Activated B cell treated with CpG ODN at 0.5 μM for 24 hours (primary cell): ENCODE measurements around the gene PLEKHG2. TPM values are rescaled to one million over a fixed set of nuclear protein-coding genes. Genes with fewer than 3 reads are reported as not detected.
A peak's percentile ranks its signal among the peaks of the same experiment; 100 is the strongest.

Experiments used
- ATAC-seq: fragments of 200-7000 bp; cut with Tn5 transposase; one replicate; pipeline ENCODE4 v1.10.0; 2021; ENCODE audit warnings: low read depth, mild to moderate bottlenecking, moderate library complexity
- CTCF ChIA-PET: fragments of 350-600 bp; sonication (Branson Sonifier 250); formaldehyde crosslinking; loops from one replicate; lab custom pipeline; 2021; ENCODE audit warnings: antibody characterized with exemption; lab: Charles Lee
- POLR2A ChIA-PET: fragments of 350-600 bp; sonication (Branson Sonifier 250); formaldehyde crosslinking; loops from one replicate; lab custom pipeline; 2021; ENCODE audit warnings: antibody characterized with exemption; lab: Charles Lee
- DNase-seq: peaks from one replicate; pipeline ENCODE4 v3.0.0; 2022
- H3K27ac Mint-ChIP-seq: one replicate; pipeline ENCODE4 v1.8.0; 2020; ENCODE audit warnings: mixed read lengths
- H3K27me3 Mint-ChIP-seq: one replicate; pipeline ENCODE4 v1.8.0; 2021; ENCODE audit warnings: mixed read lengths
- H3K36me3 Mint-ChIP-seq: one replicate; pipeline ENCODE4 v1.8.0; 2021; ENCODE audit warnings: low read depth, mixed read lengths
- H3K4me1 Mint-ChIP-seq: one replicate; pipeline ENCODE4 v1.8.0; 2021; ENCODE audit warnings: mixed read lengths
- H3K4me3 Mint-ChIP-seq: one replicate; pipeline ENCODE4 v1.8.0; 2020; ENCODE audit warnings: mild to moderate bottlenecking, mixed read lengths
- H3K9me3 Mint-ChIP-seq: one replicate; pipeline ENCODE4 v1.8.0; 2020; ENCODE audit warnings: mixed read lengths
- intact Hi-C: fragments of 100-400 bp; cut with micrococcal nuclease; formaldehyde crosslinking; loops from one replicate; pipeline ENCODE4 v1.15.1; 2024
- total RNA-seq: library from RNA; stranded (reverse); gene quantifications from 2 replicates; pipeline ENCODE4 v1.2.3, GENCODE V29; 2022
- TF ChIP-seq, protein P1 (sequence below): fragments of 200-600 bp; IDR thresholded peaks from one replicate; pipeline ENCODE4 v1.8.0; 2022; ENCODE audit warnings: antibody characterized with exemption, mild to moderate bottlenecking

Gene PLEKHG2
- total RNA-seq, 1 donor from 2014 or later = 125 TPM

DNA sequence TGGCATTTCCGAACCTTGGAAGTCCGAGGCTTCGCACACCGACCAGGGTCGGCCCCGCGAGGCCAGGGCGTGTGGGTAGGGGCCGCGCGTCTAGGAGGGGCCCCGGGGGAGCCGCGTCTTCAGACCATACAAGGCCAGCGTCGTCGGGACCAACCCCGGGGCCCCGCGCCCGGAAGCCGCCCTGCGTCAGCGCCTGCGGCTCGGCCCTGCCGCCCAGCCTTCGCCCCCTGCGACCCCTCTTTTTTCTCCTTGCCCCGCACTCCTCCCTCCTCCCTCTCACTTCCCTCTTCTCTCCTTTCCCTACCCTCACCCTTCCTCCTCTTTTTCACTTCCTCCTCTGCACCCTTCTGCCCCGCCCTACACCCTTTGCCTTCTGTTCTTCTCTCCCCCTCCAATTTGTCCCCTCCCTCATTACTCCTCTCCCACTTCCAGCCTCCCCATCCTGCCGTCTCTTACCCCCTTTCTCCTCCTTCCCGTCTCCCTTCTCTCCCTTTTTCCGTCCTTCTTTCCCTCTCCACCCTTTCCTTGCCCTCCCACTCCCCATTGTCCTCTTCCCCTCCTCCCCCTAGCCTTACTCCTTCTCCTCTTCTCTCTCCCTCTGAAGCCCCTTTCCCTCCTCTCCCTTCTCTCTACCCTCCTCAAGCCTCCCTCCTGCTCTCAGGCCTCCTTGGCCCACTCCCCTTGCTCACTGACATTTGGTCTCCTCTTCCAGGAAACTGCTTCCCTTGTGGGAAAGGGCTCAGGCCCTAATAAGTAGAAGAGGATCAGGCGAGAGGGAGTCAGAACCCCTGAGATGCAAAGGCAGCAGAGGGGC, 2.2 kb upstream of the PLEKHG2 start:
- peak overlapping the region; percentile 98 for H3K27ac Mint-ChIP-seq
- CTCF ChIA-PET = no interaction called here
- peaks cover 47% of the 10 kb centered on the region for H3K36me3 Mint-ChIP-seq
- no peaks in the 10 kb centered on the region for H3K9me3 Mint-ChIP-seq
- TF ChIP-seq, protein P1, sequence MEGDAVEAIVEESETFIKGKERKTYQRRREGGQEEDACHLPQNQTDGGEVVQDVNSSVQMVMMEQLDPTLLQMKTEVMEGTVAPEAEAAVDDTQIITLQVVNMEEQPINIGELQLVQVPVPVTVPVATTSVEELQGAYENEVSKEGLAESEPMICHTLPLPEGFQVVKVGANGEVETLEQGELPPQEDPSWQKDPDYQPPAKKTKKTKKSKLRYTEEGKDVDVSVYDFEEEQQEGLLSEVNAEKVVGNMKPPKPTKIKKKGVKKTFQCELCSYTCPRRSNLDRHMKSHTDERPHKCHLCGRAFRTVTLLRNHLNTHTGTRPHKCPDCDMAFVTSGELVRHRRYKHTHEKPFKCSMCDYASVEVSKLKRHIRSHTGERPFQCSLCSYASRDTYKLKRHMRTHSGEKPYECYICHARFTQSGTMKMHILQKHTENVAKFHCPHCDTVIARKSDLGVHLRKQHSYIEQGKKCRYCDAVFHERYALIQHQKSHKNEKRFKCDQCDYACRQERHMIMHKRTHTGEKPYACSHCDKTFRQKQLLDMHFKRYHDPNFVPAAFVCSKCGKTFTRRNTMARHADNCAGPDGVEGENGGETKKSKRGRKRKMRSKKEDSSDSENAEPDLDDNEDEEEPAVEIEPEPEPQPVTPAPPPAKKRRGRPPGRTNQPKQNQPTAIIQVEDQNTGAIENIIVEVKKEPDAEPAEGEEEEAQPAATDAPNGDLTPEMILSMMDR = no peak
- POLR2A ChIA-PET = interaction anchor here (2.4 to 15.0 kb wide), 4 partner anchors 8 to 25 kb away, joined by 91 to 285 read pairs (median 164); partner anchors contain the start of gene RPS16
- H3K4me3 Mint-ChIP-seq = peak overlapping the region; percentile 89
- intact Hi-C loops = loop anchor here (1.0 kb wide), 1 partner anchor 8 kb away; no protein-coding TSS in a partner anchor
- H3K4me1 Mint-ChIP-seq = peaks cover 60% of the 10 kb centered on the region
- ATAC-seq (peak; percentile 30), DNase-seq (peak; percentile 81)
- H3K27me3 Mint-ChIP-seq = peaks cover 4% of the 10 kb centered on the region

DNA sequence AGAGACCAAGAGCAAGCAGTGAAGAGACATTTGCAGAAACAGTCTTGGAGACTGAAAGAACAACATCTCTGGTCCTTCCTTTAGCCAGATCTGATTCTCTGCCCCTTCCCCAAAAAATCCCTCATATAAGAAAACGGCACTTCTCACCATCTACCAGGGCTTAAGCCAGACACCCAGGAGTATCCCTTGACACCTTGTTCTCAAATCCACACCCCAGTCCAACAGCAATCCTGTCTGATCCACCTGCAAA, 1.7 kb upstream of the PLEKHG2 start:
- H3K27ac Mint-ChIP-seq = peak overlapping the region; percentile 98
- POLR2A ChIA-PET = interaction anchor here (0.5 to 15.0 kb wide), 7 partner anchors 9 to 1048 kb away, joined by 6 to 285 read pairs (median 42); partner anchors contain the start of genes MED29, PAF1, RPS16 and SUPT5H
- H3K4me1 Mint-ChIP-seq = peaks cover 56% of the 10 kb centered on the region
- CTCF ChIA-PET = interaction anchor here (1.0 to 2.3 kb wide), 5 partner anchors 8 to 69 kb away, joined by 3 to 168 read pairs (median 15); partner anchors contain the start of genes MED29, PAF1 and SAMD4B
- no peaks in the 10 kb centered on the region for H3K9me3 Mint-ChIP-seq
- TF ChIP-seq, protein P1 = no peak
- intact Hi-C loops = loop anchor here (1.0 kb wide), 1 partner anchor 8 kb away; no protein-coding TSS in a partner anchor
- H3K4me3 Mint-ChIP-seq = peak overlapping the region; percentile 89
- H3K27me3 Mint-ChIP-seq = peaks cover 4% of the 10 kb centered on the region
- peaks cover 51% of the 10 kb centered on the region for H3K36me3 Mint-ChIP-seq
- ATAC-seq (no peak), DNase-seq (no peak)

DNA sequence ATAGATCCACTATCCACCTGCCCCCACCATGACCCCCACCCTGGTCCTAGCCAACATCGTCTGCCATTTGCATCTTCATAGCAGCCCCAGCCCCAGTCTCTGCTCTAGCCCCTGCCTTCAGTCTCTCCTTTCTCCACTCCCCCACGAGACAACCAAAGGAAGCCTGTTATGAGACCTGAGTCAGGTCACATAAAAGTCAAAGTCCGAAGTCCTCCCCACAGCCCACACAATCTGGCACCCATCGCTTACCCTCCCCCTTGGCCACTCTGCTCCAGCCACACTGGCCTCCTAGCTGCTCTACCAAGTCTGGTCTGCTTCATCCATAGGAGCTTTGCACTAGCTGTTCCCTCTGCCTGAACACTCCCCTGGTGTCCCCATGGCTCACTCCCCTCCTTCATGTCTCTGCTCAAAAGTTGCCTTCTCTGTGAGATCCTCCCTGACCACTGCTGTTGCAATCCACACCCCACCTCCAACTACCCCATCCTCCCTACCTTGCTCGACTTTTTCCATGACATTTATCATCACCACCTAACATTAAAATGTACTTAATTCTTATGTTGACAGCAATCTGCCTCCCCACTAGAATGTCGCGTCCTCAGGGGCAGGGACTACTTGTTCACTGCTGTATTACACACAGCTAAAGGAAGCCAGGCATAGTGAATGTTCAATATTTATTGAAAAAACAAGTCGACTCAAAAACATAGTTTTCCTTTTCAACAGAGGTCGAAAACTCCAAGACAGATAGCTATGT, 1.2 kb upstream of the PLEKHG2 start:
- Mint-ChIP-seq H3K4me1 (peaks cover 56% of the 10 kb centered on the region), H3K27ac (peak overlapping the region; percentile 98), H3K27me3 (peaks cover 4% of the 10 kb centered on the region), H3K9me3 (no peaks in the 10 kb centered on the region), H3K4me3 (peak overlapping the region; percentile 89), H3K36me3 (peaks cover 49% of the 10 kb centered on the region)
- ATAC-seq (no peak), DNase-seq (peak; percentile 34)
- CTCF ChIA-PET = interaction anchor here (0.7 to 2.3 kb wide), 11 partner anchors 8 to 289 kb away, joined by 3 to 168 read pairs (median 5); partner anchors contain the start of genes GMFG, MED29, PAF1 and RPS16
- TF ChIP-seq, protein P1 = no peak
- POLR2A ChIA-PET = interaction anchor here (0.5 to 15.0 kb wide), 17 partner anchors 9 to 1048 kb away, joined by 3 to 285 read pairs (median 6); partner anchors contain the start of genes DYRK1B, GMFG, MED29 and PAF1
- intact Hi-C loops = no loop called here

DNA sequence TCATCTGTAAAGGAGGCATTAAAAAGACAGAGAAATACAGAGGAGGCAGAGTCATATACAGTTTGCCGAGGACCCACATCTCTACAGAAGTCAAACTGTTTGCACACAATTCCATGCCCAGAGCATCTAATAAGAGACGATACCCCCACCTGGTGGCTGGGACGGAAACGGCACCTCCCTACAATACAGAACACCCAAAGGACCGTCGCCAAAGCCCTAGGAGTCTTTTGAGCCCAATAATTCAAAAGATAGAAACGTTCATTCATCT, 703 bp upstream of the PLEKHG2 start:
- TF ChIP-seq, protein P1 = peak; percentile 66
- CTCF ChIA-PET = interaction anchor here (0.7 to 2.3 kb wide), 11 partner anchors 9 to 289 kb away, joined by 3 to 168 read pairs (median 5); partner anchors contain the start of genes GMFG, MED29, PAF1 and RPS16
- H3K27ac Mint-ChIP-seq = peak overlapping the region; percentile 98
- POLR2A ChIA-PET = interaction anchor here (0.6 to 15.0 kb wide), 16 partner anchors 9 to 764 kb away, joined by 3 to 285 read pairs (median 6); partner anchors contain the start of genes DYRK1B, EID2B, GMFG and MED29
- peaks cover 4% of the 10 kb centered on the region for H3K27me3 Mint-ChIP-seq
- DNase-seq (peak; percentile 76), ATAC-seq (peak; percentile 41)
- H3K4me3 Mint-ChIP-seq = peak overlapping the region; percentile 89
- H3K36me3 Mint-ChIP-seq = peaks cover 50% of the 10 kb centered on the region
- no peaks in the 10 kb centered on the region for H3K9me3 Mint-ChIP-seq
- H3K4me1 Mint-ChIP-seq = peaks cover 58% of the 10 kb centered on the region
- intact Hi-C loops = loop anchor here (1.0 kb wide), 10 partner anchors 14 to 289 kb away; partner anchors contain the start of genes EID2B, MED29, PAF1 and SAMD4B
